ENCODE measurements around the gene GFRA1.
"Not testable (repeated sequence)": the region's sequence is repeated elsewhere in the genome, so short reads cannot be mapped to it uniquely, and the experiment has no call there.

GFRA1 gene

GRCh38 chr10:116056445-116057293 is 216.3 kb downstream of the GFRA1 start:
- no peak for DNase-seq

- DNase-seq, result no peak
Measured at GRCh38 chr10:116055917-116056252, 217.1 kb downstream of the GFRA1 start.

- DNase-seq, result no peak
Measured at GRCh38 chr10:116055252-116055916, 217.6 kb downstream of the GFRA1 start.

- DNase-seq, result no peak
Measured at GRCh38 chr10:116053910-116054309, 219.1 kb downstream of the GFRA1 start.

GRCh38 chr10:116053009-116053730 is 219.8 kb downstream of the GFRA1 start:
- DNase-seq, result not testable (repeated sequence)

GRCh38 chr10:116052522-116052921 is 220.5 kb downstream of the GFRA1 start:
- not testable (repeated sequence) for DNase-seq

GRCh38 chr10:116049974-116050304 is 223.1 kb downstream of the GFRA1 start:
- DNase-seq, result no peak

GRCh38 chr10:116049158-116049973 is 223.6 kb downstream of the GFRA1 start:
- DNase-seq, result no peak

GRCh38 chr10:116045366-116046356 is 227.3 kb downstream of the GFRA1 start:
- no peak for DNase-seq

GRCh38 chr10:116044801-116045248 is 228.2 kb downstream of the GFRA1 start:
- DNase-seq, result no peak

- DNase-seq, result no peak
Measured at GRCh38 chr10:116043861-116044260, 229.1 kb downstream of the GFRA1 start.

GRCh38 chr10:116043304-116043703 is 229.7 kb downstream of the GFRA1 start:
- no peak for DNase-seq

GRCh38 chr10:116041948-116042347 is 231.1 kb downstream of the GFRA1 start:
- no peak for DNase-seq

GRCh38 chr10:116039612-116040011 is 233.4 kb downstream of the GFRA1 start:
- no peak for DNase-seq

- no peak for DNase-seq
Measured at GRCh38 chr10:116038259-116038658, 234.7 kb downstream of the GFRA1 start.

GRCh38 chr10:116035406-116035805 is 237.6 kb downstream of the GFRA1 start:
- DNase-seq, result not testable (repeated sequence)

GRCh38 chr10:116030576-116030975 is 242.4 kb downstream of the GFRA1 start:
- no peak for DNase-seq

GRCh38 chr10:116029826-116030225 is 243.2 kb downstream of the GFRA1 start:
- no peak for DNase-seq

GRCh38 chr10:116027355-116027754 is 245.7 kb downstream of the GFRA1 start:
- no peak for DNase-seq

GRCh38 chr10:116026725-116027124 is 246.3 kb downstream of the GFRA1 start:
- DNase-seq, result no peak

- no peak for DNase-seq
Measured at GRCh38 chr10:116026315-116026714, 246.7 kb downstream of the GFRA1 start.
